Measurements from ENCODE around the gene RAB18.

Gene RAB18

DNA sequence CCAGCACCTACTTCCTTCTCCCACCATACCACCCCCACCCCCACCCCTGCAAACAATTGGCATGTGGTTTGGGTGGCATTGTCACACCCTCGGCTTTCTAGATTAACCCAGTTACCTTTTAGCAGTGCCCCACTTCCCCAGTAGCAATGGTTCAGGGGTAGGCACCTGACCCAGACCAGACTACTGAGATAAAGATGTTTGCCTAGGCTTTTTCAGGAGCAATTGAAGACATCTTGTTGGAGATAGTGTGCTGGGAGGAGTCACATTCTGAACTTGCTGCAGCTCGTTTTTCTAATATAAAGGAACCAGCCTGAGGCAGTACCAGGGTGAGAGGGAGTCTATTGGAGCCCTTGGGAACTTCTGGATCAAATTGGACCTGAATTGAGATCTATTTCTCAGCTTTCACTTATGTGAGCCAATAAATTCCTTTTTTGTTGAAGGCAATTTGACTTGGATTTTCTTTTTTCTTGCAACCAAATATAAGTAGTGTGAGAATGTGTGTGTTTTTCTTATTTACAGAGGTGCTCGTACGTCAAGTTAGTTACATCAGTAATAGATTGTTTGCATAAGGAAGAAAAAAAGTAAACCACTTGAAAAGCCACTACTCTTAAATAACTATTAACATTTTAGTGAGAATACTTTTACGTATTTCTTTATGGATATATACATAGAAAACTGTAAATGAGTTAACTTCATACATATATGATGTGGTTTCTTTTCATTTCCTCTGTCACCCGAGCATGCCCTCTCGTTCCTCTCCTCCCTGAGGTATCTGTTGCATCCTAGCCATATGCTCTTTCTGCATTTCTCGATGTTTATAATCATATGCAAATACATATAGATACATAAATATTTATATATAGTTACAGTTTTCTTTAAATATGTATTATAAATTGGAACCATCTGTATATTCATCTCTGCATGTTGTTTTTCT is 38.0 kb downstream of the RAB18 start:
- DNase-seq (ENCODE audit: low read depth): no peak
- H3K4me3 ChIP-seq (ENCODE audit: low read depth, low read length): no peak overlapping the region
- TF ChIP-seq, protein P1, sequence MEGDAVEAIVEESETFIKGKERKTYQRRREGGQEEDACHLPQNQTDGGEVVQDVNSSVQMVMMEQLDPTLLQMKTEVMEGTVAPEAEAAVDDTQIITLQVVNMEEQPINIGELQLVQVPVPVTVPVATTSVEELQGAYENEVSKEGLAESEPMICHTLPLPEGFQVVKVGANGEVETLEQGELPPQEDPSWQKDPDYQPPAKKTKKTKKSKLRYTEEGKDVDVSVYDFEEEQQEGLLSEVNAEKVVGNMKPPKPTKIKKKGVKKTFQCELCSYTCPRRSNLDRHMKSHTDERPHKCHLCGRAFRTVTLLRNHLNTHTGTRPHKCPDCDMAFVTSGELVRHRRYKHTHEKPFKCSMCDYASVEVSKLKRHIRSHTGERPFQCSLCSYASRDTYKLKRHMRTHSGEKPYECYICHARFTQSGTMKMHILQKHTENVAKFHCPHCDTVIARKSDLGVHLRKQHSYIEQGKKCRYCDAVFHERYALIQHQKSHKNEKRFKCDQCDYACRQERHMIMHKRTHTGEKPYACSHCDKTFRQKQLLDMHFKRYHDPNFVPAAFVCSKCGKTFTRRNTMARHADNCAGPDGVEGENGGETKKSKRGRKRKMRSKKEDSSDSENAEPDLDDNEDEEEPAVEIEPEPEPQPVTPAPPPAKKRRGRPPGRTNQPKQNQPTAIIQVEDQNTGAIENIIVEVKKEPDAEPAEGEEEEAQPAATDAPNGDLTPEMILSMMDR (IDR thresholded peaks at IDR 0.05; ENCODE audit: insufficient read depth, low read depth, low read length, missing control alignments): no peak

DNA sequence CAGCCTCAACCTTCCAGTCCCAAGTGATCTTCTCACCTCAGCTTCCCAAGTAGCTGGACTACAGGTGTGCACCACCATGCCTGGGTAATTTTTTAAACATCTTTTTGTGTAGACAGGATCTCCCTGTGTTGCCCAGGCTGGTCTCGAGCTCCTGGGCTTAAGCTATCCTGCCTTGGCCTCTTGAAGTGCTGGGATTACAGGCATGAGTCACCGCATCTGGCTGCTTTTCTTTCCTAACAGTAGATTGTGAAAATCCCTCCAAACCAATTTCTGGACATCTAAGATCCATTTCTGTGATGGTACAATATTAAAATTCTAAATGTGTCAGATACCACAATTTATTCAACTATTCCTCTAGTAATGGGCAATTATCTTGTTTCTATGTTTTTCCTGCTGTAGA is 38.7 kb downstream of the RAB18 start:
- TF ChIP-seq, protein P1 (IDR thresholded peaks at IDR 0.05; ENCODE audit: insufficient read depth, low read depth, low read length, missing control alignments): no peak
- H3K4me3 ChIP-seq (ENCODE audit: low read depth, low read length): no peak overlapping the region
- no peak for DNase-seq (ENCODE audit: low read depth)

DNA sequence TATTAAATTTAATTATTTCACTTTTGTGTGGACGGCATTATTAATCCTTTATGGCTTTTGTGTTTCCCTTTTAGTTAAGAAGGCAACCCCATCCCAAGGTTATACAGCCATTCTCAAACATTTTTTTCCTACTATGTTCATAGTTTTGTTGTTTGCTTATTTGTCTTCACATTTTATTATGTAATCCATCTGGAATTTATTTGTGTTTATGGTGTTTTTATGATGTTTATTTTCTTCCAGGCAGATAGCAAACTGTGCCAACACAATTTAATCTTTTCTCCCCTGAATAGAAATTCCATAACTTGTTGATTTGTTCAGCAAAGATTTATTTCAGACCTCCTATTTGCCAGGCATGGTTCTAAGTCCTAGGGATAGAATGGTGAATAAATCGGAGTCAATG is 42.9 kb downstream of the RAB18 start:
- no peak for DNase-seq (ENCODE audit: low read depth)
- no peak overlapping the region for H3K4me3 ChIP-seq (ENCODE audit: low read depth, low read length)
- TF ChIP-seq, protein P1 (IDR thresholded peaks at IDR 0.05; ENCODE audit: insufficient read depth, low read depth, low read length, missing control alignments): no peak

DNA sequence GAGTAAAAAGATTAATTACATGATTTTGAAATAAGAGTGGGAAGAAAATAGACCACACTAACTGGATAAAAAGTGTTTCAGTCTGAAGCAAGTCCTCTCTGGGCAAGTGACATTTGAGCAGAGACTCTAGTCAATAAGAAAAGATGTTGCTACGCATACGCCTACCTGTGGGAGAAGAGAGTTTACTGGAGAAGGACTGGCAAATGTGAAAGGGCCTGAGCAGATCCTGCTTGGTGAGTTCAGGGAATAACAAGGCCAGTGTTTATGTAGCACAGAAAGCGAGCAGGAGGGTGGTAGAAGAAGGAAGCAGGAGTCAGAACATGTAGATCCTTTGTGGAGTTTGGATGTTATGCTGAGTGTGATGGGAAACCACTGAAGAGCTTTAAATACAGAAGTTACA is 43.4 kb downstream of the RAB18 start:
- H3K4me3 ChIP-seq (ENCODE audit: low read depth, low read length): no peak overlapping the region
- TF ChIP-seq, protein P1 (IDR thresholded peaks at IDR 0.05; ENCODE audit: insufficient read depth, low read depth, low read length, missing control alignments): no peak

DNA sequence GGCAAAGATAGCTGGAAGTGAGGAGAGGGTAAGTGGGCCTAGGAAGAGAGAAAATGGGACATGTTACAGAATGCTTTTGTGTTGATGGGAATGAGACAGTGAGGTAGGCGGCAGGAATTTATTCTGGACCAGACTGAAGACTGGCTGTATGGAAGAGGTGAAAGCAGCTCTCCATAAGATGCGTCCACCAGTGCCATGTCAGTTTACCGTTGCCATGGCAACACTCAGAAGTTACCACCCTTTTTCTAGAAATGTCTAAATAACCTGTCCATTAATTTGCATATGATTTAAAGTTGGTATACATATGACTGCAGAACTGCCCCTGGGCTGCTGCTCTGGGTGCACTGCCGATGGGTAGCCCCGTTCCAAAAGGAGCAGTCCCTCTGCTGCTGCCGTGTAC is 46.7 kb downstream of the RAB18 start:
- TF ChIP-seq, protein P1 (IDR thresholded peaks at IDR 0.05; ENCODE audit: insufficient read depth, low read depth, low read length, missing control alignments): no peak

More for the DNA sequence above, 43.4 kb downstream of the RAB18 start:
- no peak for DNase-seq (ENCODE audit: low read depth)

DNA sequence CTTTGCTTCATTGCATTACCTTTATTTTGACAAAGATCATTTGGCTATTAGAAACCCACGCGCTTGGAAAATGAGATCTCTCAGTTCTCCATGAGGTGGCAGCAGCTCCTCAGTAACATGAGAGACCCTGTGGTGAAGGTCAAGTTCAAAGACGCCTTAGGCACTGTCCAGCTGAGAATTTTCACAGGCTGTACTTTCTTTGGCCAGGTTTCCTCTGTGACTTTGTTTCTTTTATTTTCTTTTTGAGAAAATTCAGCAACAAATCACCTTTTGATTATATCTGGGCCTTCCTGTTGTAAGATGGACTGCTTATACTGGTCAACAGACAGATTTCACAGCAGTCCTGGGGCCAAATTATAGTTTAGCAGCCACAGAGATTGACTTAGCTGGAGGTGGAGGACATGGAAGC is 54.5 kb downstream of the RAB18 start:
- peak; percentile 67 for DNase-seq (ENCODE audit: low read depth)
- TF ChIP-seq, protein P1 (IDR thresholded peaks at IDR 0.05; ENCODE audit: insufficient read depth, low read depth, low read length, missing control alignments): peak; percentile 57
- H3K4me3 ChIP-seq (ENCODE audit: low read depth, low read length): no peak overlapping the region

More for the DNA sequence above, 46.7 kb downstream of the RAB18 start:
- H3K4me3 ChIP-seq (ENCODE audit: low read depth, low read length): no peak overlapping the region
- no peak for DNase-seq (ENCODE audit: low read depth)

Data from GM12865 (cell line).